Body of pancreas (tissue), 4 donors: ENCODE data around the gene GPR65. TPM values are rescaled to one million over a fixed set of nuclear protein-coding genes. Genes with fewer than 3 reads are reported as not detected.

Experiments
- ATAC-seq: fragments of 150-250 bp; one replicate; pipeline ENCODE4 v1.9.1; 2016
- DNase-seq, 4 donors: peaks; one replicate each; pipeline ENCODE4 v3.0.0-alpha.2; 2019
- H3K27ac ChIP-seq, 4 donors: fragments of 200-600 bp; sonication (generic); 1 replicate in 3 of 4; 2 replicates in 1 of 4; pipeline versions ENCODE4 v1.5.1 to v1.6.1; 2016 to 2019; ENCODE audit warnings: mild to moderate bottlenecking in 1 of 4, mixed read lengths in 1 of 4, moderate library complexity in 1 of 4
- H3K27me3 ChIP-seq, 2 donors: fragments of 200-600 bp; sonication (generic); one replicate each; pipeline ENCODE4 v1.6.0; 2016; ENCODE audit warnings: mild to moderate bottlenecking in 1 of 2
- H3K36me3 ChIP-seq, 2 donors: fragments of 200-600 bp; sonication (generic); replicated peaks in 1 of 2; 2 replicates each; pipeline ENCODE4 v1.5.1; 2016; ENCODE audit warnings: low read depth in 2 of 2; ENCODE audit not compliant: insufficient read depth in 1 of 2
- H3K4me1 ChIP-seq: fragments of 200-600 bp; sonication (generic); one replicate; pipeline ENCODE4 v1.6.0; 2016
- H3K4me3 ChIP-seq, 2 donors: fragments of 200-600 bp; sonication (generic); 1 replicate in 1 of 2; 2 replicates in 1 of 2; pipeline ENCODE4 v1.5.1; 2016 to 2019
- H3K9me3 ChIP-seq, 3 donors: fragments of 200-600 bp; sonication (generic); 1 replicate in 2 of 3; 2 replicates in 1 of 3; pipeline ENCODE4 v1.5.1; 2016
- POLR2A ChIP-seq, 3 donors: fragments of 450-650 bp; IDR thresholded peaks; one replicate each; pipeline ENCODE4 v1.6.1; 2016; ENCODE audit warnings: antibody characterized with exemption in 3 of 3, mild to moderate bottlenecking in 2 of 3
- WGBS, 2 donors: methylation state at CpG; one replicate each; pipeline ENCODE4 v1.1.5; 2017; 5-methylcytosine and 5-hydroxymethylcytosine counted together
- intact Hi-C: fragments of 100-400 bp; cut with DNase I; formaldehyde crosslinking; loops from one replicate; pipeline ENCODE4 v1.15.1; 2023
- total RNA-seq, 2 donors: library from RNA; depleted of rRNA; stranded (reverse); fragments of >200 nt; gene quantifications; one replicate each; pipeline ENCODE4 v1.1.0, GENCODE V29; 2016
- TF ChIP-seq, protein P1 (sequence below), 7 experiments: fragments of 450-650 bp in 4 of 7; fragments of 200-600 bp in 3 of 7; sonication (generic) in 3 of 7; IDR thresholded peaks; one replicate each; pipeline ENCODE4 v1.5.1; 2016 to 2019; ENCODE audit warnings: antibody characterized with exemption in 7 of 7

The GPR65 gene
- total RNA-seq, 2 donors from 2014 or later = 1.3 TPM; not detected in 1

DNA sequence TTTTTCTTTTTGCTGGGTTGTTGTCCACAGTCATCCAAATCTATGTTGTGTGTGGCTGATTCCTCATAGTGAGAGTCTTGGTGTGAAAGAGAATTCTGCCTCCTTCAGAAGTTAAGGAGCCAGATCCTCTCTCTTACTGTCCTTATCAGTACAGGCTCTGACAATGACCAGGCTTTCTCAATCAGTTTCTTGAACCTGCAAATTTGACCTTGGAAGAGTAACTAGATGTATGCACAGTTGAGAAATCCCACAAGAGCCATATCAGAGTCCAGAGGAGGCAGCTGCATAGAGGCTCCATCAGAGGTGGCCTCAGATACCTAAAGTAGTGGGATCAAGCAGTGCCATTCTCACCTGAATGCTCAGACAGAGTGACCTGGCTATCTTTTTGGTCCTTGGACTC lies 6.5 kb upstream of the GPR65 start:
- Histone ChIP-seq H3K4me3 (no peak overlapping the region), H3K4me1 (peaks cover 13% of the 10 kb centered on the region), H3K9me3 (no peaks in the 10 kb centered on the region), H3K36me3 (no peaks in the 10 kb centered on the region), H3K27ac (no peak overlapping the region), H3K27me3 (no peaks in the 10 kb centered on the region)
- TF ChIP-seq, protein P1, sequence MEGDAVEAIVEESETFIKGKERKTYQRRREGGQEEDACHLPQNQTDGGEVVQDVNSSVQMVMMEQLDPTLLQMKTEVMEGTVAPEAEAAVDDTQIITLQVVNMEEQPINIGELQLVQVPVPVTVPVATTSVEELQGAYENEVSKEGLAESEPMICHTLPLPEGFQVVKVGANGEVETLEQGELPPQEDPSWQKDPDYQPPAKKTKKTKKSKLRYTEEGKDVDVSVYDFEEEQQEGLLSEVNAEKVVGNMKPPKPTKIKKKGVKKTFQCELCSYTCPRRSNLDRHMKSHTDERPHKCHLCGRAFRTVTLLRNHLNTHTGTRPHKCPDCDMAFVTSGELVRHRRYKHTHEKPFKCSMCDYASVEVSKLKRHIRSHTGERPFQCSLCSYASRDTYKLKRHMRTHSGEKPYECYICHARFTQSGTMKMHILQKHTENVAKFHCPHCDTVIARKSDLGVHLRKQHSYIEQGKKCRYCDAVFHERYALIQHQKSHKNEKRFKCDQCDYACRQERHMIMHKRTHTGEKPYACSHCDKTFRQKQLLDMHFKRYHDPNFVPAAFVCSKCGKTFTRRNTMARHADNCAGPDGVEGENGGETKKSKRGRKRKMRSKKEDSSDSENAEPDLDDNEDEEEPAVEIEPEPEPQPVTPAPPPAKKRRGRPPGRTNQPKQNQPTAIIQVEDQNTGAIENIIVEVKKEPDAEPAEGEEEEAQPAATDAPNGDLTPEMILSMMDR (IDR thresholded peaks at IDR 0.05) = no peak
- TF ChIP-seq POLR2A (IDR thresholded peaks at IDR 0.05) = no peak
- DNase-seq (no peak), ATAC-seq (no peak)
- intact Hi-C loops = no loop called here

DNA sequence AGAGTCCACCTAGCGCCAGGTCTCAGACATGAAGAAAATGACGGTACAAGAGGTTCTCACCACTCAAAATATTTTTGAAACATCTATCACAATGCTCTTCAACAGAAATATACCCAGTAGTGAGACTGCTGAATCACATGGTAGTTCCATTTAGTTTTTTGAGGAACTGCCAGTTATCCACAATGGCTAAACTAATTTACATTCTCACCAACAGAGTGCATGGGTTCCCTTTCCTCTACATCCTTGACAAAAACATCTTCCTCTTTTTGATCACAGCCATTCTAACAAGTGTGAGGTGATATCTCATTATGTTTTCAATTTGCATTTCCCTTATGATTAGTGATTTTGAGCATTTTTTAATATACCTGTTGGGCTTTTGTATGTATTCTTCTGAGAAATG lies 5.7 kb upstream of the GPR65 start:
- DNase-seq (no peak), ATAC-seq (no peak)
- Histone ChIP-seq H3K9me3 (no peaks in the 10 kb centered on the region), H3K4me1 (peaks cover 9% of the 10 kb centered on the region), H3K27me3 (no peaks in the 10 kb centered on the region), H3K4me3 (no peak overlapping the region), H3K36me3 (no peaks in the 10 kb centered on the region), H3K27ac (no peak overlapping the region)
- 82 to 87% methylated on average over 2 of the region's 2 CpGs for WGBS, 2 donors
- TF ChIP-seq POLR2A (IDR thresholded peaks at IDR 0.05) = no peak
- TF ChIP-seq, protein P1 (IDR thresholded peaks at IDR 0.05) = no peak
- intact Hi-C loops = no loop called here

DNA sequence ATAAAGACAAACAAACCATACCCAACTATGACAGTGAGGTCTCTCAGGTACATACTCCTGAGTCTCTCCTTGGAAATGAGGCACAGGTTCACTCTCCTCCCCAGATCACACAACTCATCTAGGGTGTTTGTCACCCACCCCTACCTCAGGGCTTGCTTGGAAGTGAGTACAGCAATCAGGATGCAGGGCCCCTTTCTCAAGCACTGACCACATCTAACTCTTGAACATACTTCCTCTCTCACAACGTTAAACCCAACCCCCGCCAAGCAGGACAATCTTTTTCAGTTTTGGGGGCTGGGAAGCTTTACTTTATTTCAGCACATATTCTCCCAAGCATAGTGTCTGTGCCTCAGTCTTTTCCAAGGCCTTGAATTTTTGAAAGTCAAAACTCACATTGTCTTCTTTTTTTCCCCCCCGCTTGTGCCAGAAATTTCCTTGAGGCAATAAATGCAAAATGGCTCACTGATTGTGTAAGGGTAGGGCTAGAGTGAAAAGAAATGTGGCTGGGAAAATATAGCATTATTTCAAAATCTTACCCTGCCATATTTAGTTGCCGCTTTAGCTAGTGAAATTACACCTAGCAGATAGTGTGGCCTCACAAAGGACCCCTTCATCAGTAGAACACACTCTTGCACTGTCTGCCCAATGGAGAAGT lies 2.4 kb upstream of the GPR65 start:
- H3K27ac ChIP-seq = peak overlapping the region in 1 of 4 donors; percentile 40
- ATAC-seq = no peak
- H3K4me3 ChIP-seq = no peak overlapping the region
- TF ChIP-seq, protein P1 (IDR thresholded peaks at IDR 0.05) = no peak
- TF ChIP-seq POLR2A (IDR thresholded peaks at IDR 0.05) = no peak
- H3K4me1 ChIP-seq = no peaks in the 10 kb centered on the region
- peak in 1 of 4 donors; percentile 35 for DNase-seq
- WGBS, 2 donors = 66 to 87% methylated on average over 4 of the region's 4 CpGs
- intact Hi-C loops = no loop called here
- H3K27me3 ChIP-seq = no peaks in the 10 kb centered on the region
- no peaks in the 10 kb centered on the region for H3K36me3 ChIP-seq
- H3K9me3 ChIP-seq = no peaks in the 10 kb centered on the region

DNA sequence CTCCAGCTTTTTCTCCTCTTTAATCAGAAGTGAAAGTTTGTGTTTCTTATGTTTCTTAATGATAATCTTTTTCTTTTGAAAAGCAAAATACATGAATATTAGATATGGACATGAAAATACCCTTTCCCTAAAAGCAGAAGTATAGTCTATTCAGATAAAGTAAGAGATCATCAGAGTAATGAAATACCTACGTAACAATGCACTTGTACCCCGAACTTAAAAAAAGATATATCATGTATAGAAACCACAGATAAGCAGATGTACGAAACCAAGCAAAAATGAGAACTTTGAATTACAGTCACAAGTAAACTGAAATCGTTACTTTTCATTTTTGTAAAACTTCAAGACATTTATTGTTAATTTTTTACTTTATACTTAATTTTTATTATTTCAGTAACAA lies 1.5 kb upstream of the GPR65 start:
- peak overlapping the region in 1 of 4 donors; percentile 40 for H3K27ac ChIP-seq
- no peaks in the 10 kb centered on the region for H3K9me3 ChIP-seq
- intact Hi-C loops = no loop called here
- ATAC-seq (no peak), DNase-seq (no peak)
- H3K27me3 ChIP-seq = no peaks in the 10 kb centered on the region
- no peaks in the 10 kb centered on the region for H3K4me1 ChIP-seq
- H3K4me3 ChIP-seq = no peak overlapping the region
- TF ChIP-seq, protein P1 (IDR thresholded peaks at IDR 0.05) = no peak
- TF ChIP-seq POLR2A (IDR thresholded peaks at IDR 0.05) = no peak
- no peaks in the 10 kb centered on the region for H3K36me3 ChIP-seq
- WGBS, 2 donors = 76 to 82% methylated on average over 4 of the region's 4 CpGs

DNA sequence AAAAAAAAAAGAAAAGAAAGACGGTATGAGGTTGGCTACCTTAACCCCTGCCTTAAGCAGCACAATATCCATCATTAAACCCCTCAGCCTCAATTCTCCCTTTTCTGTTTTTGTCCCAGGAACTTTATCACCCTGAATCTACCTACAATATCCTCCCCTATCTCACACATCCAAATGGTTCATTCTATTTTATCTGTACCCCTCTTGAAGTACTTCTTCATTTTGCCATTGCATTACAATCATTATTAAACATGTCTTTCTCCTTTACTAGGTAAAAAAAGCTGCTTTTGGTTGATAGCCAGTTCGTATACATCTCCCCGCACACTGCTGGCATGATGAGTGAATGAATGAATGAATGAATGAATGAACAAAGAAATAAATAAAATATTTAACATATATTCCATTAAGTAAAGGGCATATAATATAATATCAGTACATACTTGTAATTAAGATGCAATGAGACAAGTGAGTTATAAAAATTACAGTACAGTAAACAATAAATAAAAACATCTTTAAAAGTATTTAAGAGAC lies 364 bp upstream of the GPR65 start:
- peak overlapping the region in 1 of 4 donors; percentile 60 for H3K27ac ChIP-seq
- no peak for TF ChIP-seq POLR2A (IDR thresholded peaks at IDR 0.05)
- TF ChIP-seq, protein P1 (IDR thresholded peaks at IDR 0.05) = no peak
- ATAC-seq (no peak), DNase-seq (no peak)
- 57 to 62% methylated on average over 3 of the region's 3 CpGs for WGBS, 2 donors
- H3K27me3 ChIP-seq = no peaks in the 10 kb centered on the region
- no peaks in the 10 kb centered on the region for H3K9me3 ChIP-seq
- H3K4me3 ChIP-seq = no peak overlapping the region
- no peaks in the 10 kb centered on the region for H3K4me1 ChIP-seq
- no peaks in the 10 kb centered on the region for H3K36me3 ChIP-seq
- intact Hi-C loops = no loop called here
